GM12878 (cell line): ENCODE data around the gene KLHL25. TPM values are rescaled to one million over a fixed set of nuclear protein-coding genes. Genes with fewer than 3 reads are reported as not detected.
A peak's percentile ranks its signal among the peaks of the same experiment; 100 is the strongest.

Experiments used
- ATAC-seq: fragments of 200-7000 bp; cut with Tn5 transposase; 3 replicates; pipeline ENCODE4 v1.9.1; 2020; ENCODE audit warnings: mild to moderate bottlenecking, moderate library complexity
- BruUV-seq: library from RNA; stranded (reverse); fragments of 400-500 nt; replicated peaks from 2 replicates; lab custom pipeline; 2021; lab: Mats Ljungman, UMichigan
- CTCF ChIA-PET: fragments of 300-600 bp; sonication (Branson Sonifier 250); formaldehyde crosslinking; extraction: SDS; loops from one replicate; lab custom pipeline; 2021; ENCODE audit warnings: inconsistent platforms; lab: Yijun Ruan, JAX
- POLR2A ChIA-PET: fragments of 350-600 bp; formaldehyde crosslinking; extraction: SDS; loops from one replicate; lab custom pipeline; 2021; ENCODE audit warnings: inconsistent platforms; lab: Charles Lee
- RAD21 ChIA-PET: fragments of 300-600 bp; sonication (Branson Sonifier 250); formaldehyde crosslinking; loops from one replicate; lab custom pipeline; 2023; ENCODE audit warnings: antibody characterized with exemption; ENCODE audit not compliant: unreplicated experiment; lab: Charles Lee
- SMC1A ChIA-PET: fragments of 300-600 bp; sonication (Branson Sonifier 250); formaldehyde crosslinking; loops from one replicate; lab custom pipeline; 2023; ENCODE audit not compliant: unreplicated experiment, uncharacterized antibody; lab: Charles Lee
- DNase-seq: peaks from one replicate; pipeline ENCODE4 v3.0.0-alpha.2; 2011; ENCODE audit warnings: low read depth, low spot score
- FAIRE-seq: peaks from 3 replicates; lab custom pipeline; 2011; peaks lifted over from hg19 to GRCh38; lab: Jason Lieb, UNC
- H2AFZ ChIP-seq: 2 replicates; pipeline ENCODE4 v1.6.0; 2011; ENCODE audit warnings: low read depth, low read length, control low read depth; ENCODE audit not compliant: control insufficient read depth
- H3K27ac ChIP-seq: 2 replicates; pipeline ENCODE4 v1.5.1; 2011; ENCODE audit warnings: control low read depth; ENCODE audit not compliant: control insufficient read depth, insufficient read depth
- H3K27me3 ChIP-seq, 2 experiments: replicated peaks in 1 of 2; 2 replicates each; pipeline versions ENCODE4 v1.6.0 to v1.6.1; 2011; ENCODE audit warnings: low read length in 1 of 2; ENCODE audit not compliant: control insufficient read depth in 2 of 2, insufficient read depth in 2 of 2
- H3K36me3 ChIP-seq, 2 experiments: 2 replicates each; pipeline ENCODE4 v1.5.1; 2011; ENCODE audit warnings: low read length in 1 of 2; ENCODE audit not compliant: control insufficient read depth in 2 of 2, insufficient read depth in 2 of 2
- H3K4me1 ChIP-seq: 2 replicates; pipeline ENCODE4 v1.6.1; 2011; ENCODE audit warnings: mild to moderate bottlenecking, low read length, moderate library complexity, mixed read lengths; ENCODE audit not compliant: control insufficient read depth, insufficient read depth
- H3K4me2 ChIP-seq: 2 replicates; pipeline ENCODE4 v1.6.0; 2011; ENCODE audit warnings: control low read depth; ENCODE audit not compliant: control insufficient read depth, insufficient read depth
- H3K4me3 ChIP-seq: fragments of 200-600 bp; sonication (generic); 2 replicates; pipeline ENCODE4 v1.5.1; 2016
- H3K79me2 ChIP-seq: 2 replicates; pipeline ENCODE4 v1.6.0; 2011; ENCODE audit warnings: low read length; ENCODE audit not compliant: control insufficient read depth, insufficient read depth
- H3K9ac ChIP-seq: 2 replicates; pipeline ENCODE4 v1.8.0; 2011; ENCODE audit warnings: low read length, control low read depth, mixed read lengths; ENCODE audit not compliant: control insufficient read depth, insufficient read depth
- H3K9me3 ChIP-seq: replicated peaks from 3 replicates; pipeline ENCODE4 v1.5.1; 2011; ENCODE audit warnings: mild to moderate bottlenecking, low read length; ENCODE audit not compliant: control insufficient read depth, insufficient read depth
- H4K20me1 ChIP-seq: 2 replicates; pipeline ENCODE4 v1.6.0; 2011; ENCODE audit not compliant: control insufficient read depth, insufficient read depth
- BRCA1 ChIP-seq: IDR thresholded peaks from 2 replicates; pipeline ENCODE4 v1.6.1; 2011; ENCODE audit warnings: low read depth, low read length, improper control_type of control experiment
- CREM ChIP-seq: IDR thresholded peaks from 2 replicates; pipeline ENCODE4 v1.6.1; 2014; ENCODE audit warnings: antibody characterized with exemption, low read depth
- ESRRA ChIP-seq: IDR thresholded peaks from 2 replicates; pipeline ENCODE4 v1.6.1; 2012; ENCODE audit warnings: mild to moderate bottlenecking, low read length, improper control_type of control experiment
- ETV6 ChIP-seq, 2 experiments: fragments of 450-650 bp in 1 of 2; IDR thresholded peaks in 1 of 2; conservative IDR thresholded peaks in 1 of 2; 2 replicates each; pipeline ENCODE4 v1.6.1; 2014; ENCODE audit warnings: antibody characterized with exemption in 1 of 2, borderline replicate concordance in 1 of 2, low read depth in 1 of 2, mild to moderate bottlenecking in 1 of 2, moderate library complexity in 1 of 2
- NFYA ChIP-seq: IDR thresholded peaks from 2 replicates; pipeline ENCODE4 v1.6.1; 2011; ENCODE audit warnings: low read depth, mild to moderate bottlenecking, low read length, improper control_type of control experiment, borderline replicate concordance
- NKRF ChIP-seq: fragments of 450-650 bp; conservative IDR thresholded peaks from 2 replicates; pipeline ENCODE4 v1.6.1; 2017; ENCODE audit warnings: mild to moderate bottlenecking, moderate library complexity
- PML ChIP-seq: IDR thresholded peaks from 2 replicates; pipeline ENCODE4 v1.6.1; 2012; ENCODE audit warnings: low read length, inconsistent platforms
- PRDM15 ChIP-seq: fragments of 450-650 bp; formaldehyde crosslinking; IDR thresholded peaks from 2 replicates; pipeline ENCODE4 v1.4.0; 2020; ENCODE audit warnings: mild to moderate bottlenecking, moderate library complexity
- RAD51 ChIP-seq: fragments of 450-650 bp; IDR thresholded peaks from 2 replicates; pipeline ENCODE4 v1.6.1; 2016; ENCODE audit warnings: moderate library complexity, mild to moderate bottlenecking, inconsistent platforms
- USF1 ChIP-seq: IDR thresholded peaks from 2 replicates; pipeline ENCODE4 v1.6.1; 2011; ENCODE audit warnings: borderline replicate concordance, low read depth, mild to moderate bottlenecking, moderate library complexity, mixed read lengths, low read length; ENCODE audit not compliant: insufficient read depth; ENCODE audit errors: extremely low read length
- ZNF207 ChIP-seq: fragments of 450-650 bp; IDR thresholded peaks from 2 replicates; pipeline ENCODE4 v1.6.1; 2014; ENCODE audit warnings: antibody characterized with exemption, mild to moderate bottlenecking, borderline replicate concordance
- WGBS: methylation state at CpG from one replicate; pipeline ENCODE4 v1.1.6; 2016; ENCODE audit warnings: low lambda C conversion rate; ENCODE audit not compliant: insufficient replicate concordance, insufficient coverage; ENCODE audit errors: missing lambda C conversion rate; 5-methylcytosine and 5-hydroxymethylcytosine counted together
- in situ Hi-C: fragments of 300-500 bp; cut with MboI; formaldehyde crosslinking; loops from 9 replicates; pipeline ENCODE4 v1.14.3; 2018; ENCODE audit warnings: mixed read lengths
- intact Hi-C: fragments of 100-400 bp; cut with micrococcal nuclease; formaldehyde crosslinking; loops from one replicate; pipeline ENCODE4 v1.14.2; 2022; ENCODE audit not compliant: unreplicated experiment
- polyA plus RNA-seq, 11 experiments: library from polyadenylated mRNA; depleted of rRNA in 4 of 11; unstranded in 6 of 11; stranded (reverse) in 5 of 11; fragments of >200 nt; fragmentation: Nextera tagmentation in 4 of 11; fragmentation: Illumina TruSeq in 1 of 11; extraction: Ambion mirVana in 4 of 11; extraction: Trizol in 1 of 11; gene quantifications; 1 replicate in 1 of 11; 2 replicates in 10 of 11; pipeline versions ENCODE4 v1.2.1 to v1.2.3, GENCODE V29; 2011 to 2016; ENCODE audit warnings: inconsistent platforms in 2 of 11, missing spikeins in 2 of 11, low read depth in 1 of 11
- total RNA-seq, 4 experiments: library from RNA; depleted of rRNA in 3 of 4; stranded (reverse); fragments of >200 nt in 3 of 4; fragmentation: Illumina TruSeq in 1 of 4; extraction: Trizol in 1 of 4; gene quantifications; 2 replicates each; pipeline versions ENCODE4 v1.2.1 to v1.2.3, GENCODE V29; 2013 to 2021

Gene KLHL25
- total and polyA plus RNA-seq, 10 of the 15 experiments (the other 5 are each of a cell fraction or from before 2014, with no cell fraction given): 0.04 to 3.0 (median 2.1) TPM; not detected in 1

- peak; percentile 39; the same call in 1 of the 2 replicates for TF ChIP-seq CREM
These were observed 12.7 kb downstream of the KLHL25 start (continued) for GRCh38 chr15:85782064-85782463.

GRCh38 chr15:85781099-85781498, 13.6 kb downstream of the KLHL25 start:
- ChIA-PET CTCF (no interaction called here), SMC1A (no interaction called here), POLR2A (interaction anchor here (0.6 kb wide), 1 partner anchor 37 kb away, joined by 5 read pairs; no protein-coding TSS in a partner anchor), RAD21 (no interaction called here)
- no peak overlapping the region for H3K27ac ChIP-seq
- H3K4me1 ChIP-seq: peaks cover 9% of the 10 kb centered on the region
- no peaks in the 10 kb centered on the region; the same call in 1 of the 2 replicates for H4K20me1 ChIP-seq
- intact Hi-C loops (no loop called here), in situ Hi-C loops (no loop called here)
- no peak overlapping the region for H3K4me3 ChIP-seq
- H3K4me2 ChIP-seq: no peak overlapping the region
- no peak overlapping the region for H3K9ac ChIP-seq
- no peak for FAIRE-seq
- 93% methylated on average over 7 of the region's 7 CpGs for WGBS
- H3K9me3 ChIP-seq: no peaks in the 10 kb centered on the region
- no peaks in the 10 kb centered on the region for H3K27me3 ChIP-seq
- no TSS peak for BruUV-seq
- no peaks in the 10 kb centered on the region for H3K36me3 ChIP-seq
- DNase-seq: no peak
- no peak for ATAC-seq
- no peaks in the 10 kb centered on the region; the same call in 1 of the 2 replicates for H3K79me2 ChIP-seq
- no peak overlapping the region for H2AFZ ChIP-seq
- TF ChIP-seq PML: no peak
- no peak for TF ChIP-seq PRDM15 (CRISPR knock-in tag)
- no peak for TF ChIP-seq ZNF207
- TF ChIP-seq USF1: no peak
- TF ChIP-seq RAD51: no peak
- TF ChIP-seq ESRRA: no peak
- TF ChIP-seq ETV6 (conservative IDR thresholded peaks at IDR 0.05 in 1 of 2, IDR thresholded peaks at IDR 0.05 in 1 of 2; ENCODE audit: borderline replicate concordance in 1 of 2, low read depth in 1 of 2): no peak
- no peak for TF ChIP-seq NFYA
- TF ChIP-seq NKRF: no peak
- TF ChIP-seq BRCA1: no peak
